Stimulated activated CD4-positive, alpha-beta T cell treated with anti-CD3 and anti-CD28 coated beads, Interleukin-12 subunit alpha, Interleukin-12 subunit beta, amount 100 ng/mL, for 24 hours (primary cell): Measurements from ENCODE around the gene FNDC8.
A peak's percentile ranks its signal among the peaks of the same experiment; 100 is the strongest.
"Not testable (repeated sequence)": the region's sequence is repeated elsewhere in the genome, so short reads cannot be mapped to it uniquely, and the experiment has no call there.

Source experiments
- DNase-seq, 2 experiments: peaks; one replicate each; pipeline ENCODE4 v3.0.0-alpha.2; 2020; ENCODE audit warnings: low read depth in 2 of 2

FNDC8 gene

GRCh38 chr17:35095741-35096140, 25.7 kb upstream of the FNDC8 start:
- no peak for DNase-seq

- DNase-seq: no peak
Measured at GRCh38 chr17:35097776-35098175, 23.6 kb upstream of the FNDC8 start.

GRCh38 chr17:35099908-35100307, 21.5 kb upstream of the FNDC8 start:
- no peak for DNase-seq

- DNase-seq: no peak
Measured at GRCh38 chr17:35101036-35101435, 20.4 kb upstream of the FNDC8 start.

- DNase-seq: no peak
Measured at GRCh38 chr17:35101725-35102124, 19.7 kb upstream of the FNDC8 start.

GRCh38 chr17:35103271-35103670, 18.1 kb upstream of the FNDC8 start:
- no peak for DNase-seq

GRCh38 chr17:35104844-35105450, 16.5 kb upstream of the FNDC8 start:
- no peak for DNase-seq

GRCh38 chr17:35110791-35111190, 10.6 kb upstream of the FNDC8 start:
- not testable (repeated sequence) for DNase-seq

GRCh38 chr17:35116845-35117244, 4.6 kb upstream of the FNDC8 start:
- DNase-seq: no peak

- DNase-seq: no peak
Measured at GRCh38 chr17:35117984-35118383, 3.4 kb upstream of the FNDC8 start.

GRCh38 chr17:35119370-35120165, 1.8 kb upstream of the FNDC8 start, which contains the start of gene RAD51D:
Gene RAD51D (minus strand): TSS chr17:35119860. CDS start chr17:35119613, 247 bp downstream.
- peak; percentile 56 to 67 for DNase-seq

GRCh38 chr17:35127751-35128514, 6.5 kb downstream of the FNDC8 start:
- DNase-seq: no peak

- no peak for DNase-seq
Measured at GRCh38 chr17:35129154-35129972, 7.9 kb downstream of the FNDC8 start.

GRCh38 chr17:35129973-35130351, 8.5 kb downstream of the FNDC8 start:
- DNase-seq: no peak

GRCh38 chr17:35130392-35130791, 9.0 kb downstream of the FNDC8 start:
- DNase-seq: no peak

GRCh38 chr17:35132099-35132498, 10.7 kb downstream of the FNDC8 start:
- DNase-seq: no peak

GRCh38 chr17:35132816-35133550, 11.6 kb downstream of the FNDC8 start:
- DNase-seq: no peak

- DNase-seq: no peak
Measured at GRCh38 chr17:35135322-35135721, 13.9 kb downstream of the FNDC8 start.

- DNase-seq: no peak
Measured at GRCh38 chr17:35138218-35138617, 16.8 kb downstream of the FNDC8 start.

- peak; percentile 83 for DNase-seq
Measured at GRCh38 chr17:35141681-35142466, 20.5 kb downstream of the FNDC8 start, which contains the start of gene NLE1. Gene NLE1 (minus strand): TSS chr17:35142303. CDS start chr17:35142275, 28 bp downstream.
